GM21529 (cell line): Measurements from ENCODE around the gene NPFF.

Source experiments
- ATAC-seq: cut with Tn5 transposase; IDR thresholded peaks from one replicate; pipeline ENCODE4 v1.9.1; 2021; ENCODE audit not compliant: unreplicated experiment

NPFF gene

GRCh38 chr12:53478865-53479264 lies 28.4 kb downstream of the NPFF start:
- ATAC-seq, result no peak

GRCh38 chr12:53476769-53477209 lies 30.5 kb downstream of the NPFF start:
- no peak for ATAC-seq

- no peak for ATAC-seq
These were observed 32.5 kb downstream of the NPFF start for GRCh38 chr12:53474819-53475218.

- no peak for ATAC-seq
These were observed 33.2 kb downstream of the NPFF start for GRCh38 chr12:53474077-53474476.

- ATAC-seq, result no peak
These were observed 35.2 kb downstream of the NPFF start for GRCh38 chr12:53472056-53472582.

- no peak for ATAC-seq
These were observed 39.0 kb downstream of the NPFF start for GRCh38 chr12:53468282-53468681.

- no peak for ATAC-seq
These were observed 39.4 kb downstream of the NPFF start for GRCh38 chr12:53467880-53468279.

- ATAC-seq, result no peak
These were observed 40.2 kb downstream of the NPFF start for GRCh38 chr12:53467082-53467481.

- ATAC-seq, result no peak
These were observed 40.6 kb downstream of the NPFF start for GRCh38 chr12:53466640-53467039.

GRCh38 chr12:53465679-53466078 lies 41.6 kb downstream of the NPFF start:
- ATAC-seq, result no peak

GRCh38 chr12:53464685-53465418 lies 42.4 kb downstream of the NPFF start:
- no peak for ATAC-seq

GRCh38 chr12:53463802-53464560 lies 43.3 kb downstream of the NPFF start:
- ATAC-seq, result no peak

GRCh38 chr12:53462935-53463334 lies 44.3 kb downstream of the NPFF start:
- ATAC-seq, result no peak

GRCh38 chr12:53461591-53461990 lies 45.7 kb downstream of the NPFF start:
- no peak for ATAC-seq

- no peak for ATAC-seq
These were observed 46.2 kb downstream of the NPFF start for GRCh38 chr12:53461059-53461458.

GRCh38 chr12:53459097-53459496 lies 48.2 kb downstream of the NPFF start:
- no peak for ATAC-seq
